Peyer's patch (tissue), 4 donors: ENCODE results near the gene RAI14.

Source experiments
- POLR2A ChIP-seq, 2 donors: fragments of 450-650 bp; IDR thresholded peaks; one replicate each; pipeline ENCODE4 v1.5.1; 2017; ENCODE audit warnings: antibody characterized with exemption in 2 of 2, mild to moderate bottlenecking in 2 of 2, moderate library complexity in 2 of 2
- TF ChIP-seq, protein P1 (sequence below), 6 experiments: fragments of 450-650 bp in 4 of 6; fragments of 200-600 bp in 2 of 6; sonication (generic) in 1 of 6; IDR thresholded peaks; one replicate each; pipeline ENCODE4 v1.5.1; 2017 to 2019; ENCODE audit warnings: antibody characterized with exemption in 6 of 6, mild to moderate bottlenecking in 3 of 6, moderate library complexity in 1 of 6

DNA sequence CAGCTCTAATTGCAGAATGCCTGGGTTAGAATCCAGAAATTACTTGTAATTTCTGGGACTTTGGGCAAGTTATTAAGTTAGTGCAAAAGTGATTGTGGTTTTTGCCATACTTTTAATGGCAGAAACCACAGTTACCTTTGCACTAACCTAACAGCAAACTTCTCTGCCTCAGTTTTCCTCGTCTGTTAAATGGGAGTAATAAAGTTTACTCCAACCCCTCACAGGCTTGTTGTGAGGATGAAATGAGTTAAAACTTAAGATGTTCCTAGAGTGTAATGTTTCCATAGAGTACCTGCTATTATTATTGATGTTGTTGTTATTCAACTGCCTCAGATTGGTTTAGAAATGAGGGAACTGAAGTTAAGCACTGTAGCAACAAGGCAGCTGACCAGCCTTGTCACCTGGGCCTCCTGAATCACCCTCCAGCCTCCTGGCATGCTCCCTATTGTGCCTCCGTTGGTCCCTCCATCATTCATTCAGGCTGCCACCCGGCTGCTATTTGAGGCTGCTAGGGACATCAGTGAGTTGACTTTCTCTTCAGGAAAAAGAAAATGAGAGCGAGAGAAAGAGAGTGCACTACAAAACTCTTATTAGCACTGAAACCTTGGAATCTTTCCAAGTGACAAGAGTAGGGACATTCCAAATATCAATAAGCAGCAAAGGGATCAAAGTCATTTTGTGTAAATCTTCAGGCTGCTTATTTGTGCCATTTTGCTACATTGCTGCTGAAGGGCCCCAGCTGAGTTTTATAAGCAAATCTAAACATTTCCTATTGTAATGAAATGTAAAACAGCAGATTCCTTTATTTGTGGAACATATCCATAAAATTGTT lies 116.4 kb downstream of the RAI14 start:
- TF ChIP-seq, protein P1, sequence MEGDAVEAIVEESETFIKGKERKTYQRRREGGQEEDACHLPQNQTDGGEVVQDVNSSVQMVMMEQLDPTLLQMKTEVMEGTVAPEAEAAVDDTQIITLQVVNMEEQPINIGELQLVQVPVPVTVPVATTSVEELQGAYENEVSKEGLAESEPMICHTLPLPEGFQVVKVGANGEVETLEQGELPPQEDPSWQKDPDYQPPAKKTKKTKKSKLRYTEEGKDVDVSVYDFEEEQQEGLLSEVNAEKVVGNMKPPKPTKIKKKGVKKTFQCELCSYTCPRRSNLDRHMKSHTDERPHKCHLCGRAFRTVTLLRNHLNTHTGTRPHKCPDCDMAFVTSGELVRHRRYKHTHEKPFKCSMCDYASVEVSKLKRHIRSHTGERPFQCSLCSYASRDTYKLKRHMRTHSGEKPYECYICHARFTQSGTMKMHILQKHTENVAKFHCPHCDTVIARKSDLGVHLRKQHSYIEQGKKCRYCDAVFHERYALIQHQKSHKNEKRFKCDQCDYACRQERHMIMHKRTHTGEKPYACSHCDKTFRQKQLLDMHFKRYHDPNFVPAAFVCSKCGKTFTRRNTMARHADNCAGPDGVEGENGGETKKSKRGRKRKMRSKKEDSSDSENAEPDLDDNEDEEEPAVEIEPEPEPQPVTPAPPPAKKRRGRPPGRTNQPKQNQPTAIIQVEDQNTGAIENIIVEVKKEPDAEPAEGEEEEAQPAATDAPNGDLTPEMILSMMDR (IDR thresholded peaks at IDR 0.05) = no peak
- no peak for TF ChIP-seq POLR2A (IDR thresholded peaks at IDR 0.05)
